ENCODE results near the gene BLM.
"Not testable (repeated sequence)": the region's sequence is repeated elsewhere in the genome, so short reads cannot be mapped to it uniquely, and the experiment has no call there.

The BLM gene

GRCh38 chr15:90840157-90840855 lies 123.2 kb downstream of the BLM start:
- in situ Hi-C loops (cut with MboI; ENCODE audit: low sequenced_read_pairs): no loop called here

GRCh38 chr15:90840954-90841353 lies 123.8 kb downstream of the BLM start:
- in situ Hi-C loops (cut with MboI; ENCODE audit: low sequenced_read_pairs): no loop called here

GRCh38 chr15:90844696-90845095 lies 127.5 kb downstream of the BLM start:
- in situ Hi-C loops (cut with MboI; ENCODE audit: low sequenced_read_pairs): no loop called here

GRCh38 chr15:90845201-90845949 lies 128.2 kb downstream of the BLM start:
- in situ Hi-C loops (cut with MboI; ENCODE audit: low sequenced_read_pairs): no loop called here

GRCh38 chr15:90849424-90849823 lies 132.3 kb downstream of the BLM start:
- in situ Hi-C loops (cut with MboI; ENCODE audit: low sequenced_read_pairs): not testable (repeated sequence)

GRCh38 chr15:90851114-90851513 lies 134.0 kb downstream of the BLM start:
- in situ Hi-C loops (cut with MboI; ENCODE audit: low sequenced_read_pairs): no loop called here

- in situ Hi-C loops (cut with MboI; ENCODE audit: low sequenced_read_pairs): no loop called here
Measured at GRCh38 chr15:90851940-90852339, 134.8 kb downstream of the BLM start.

- in situ Hi-C loops (cut with MboI; ENCODE audit: low sequenced_read_pairs): no loop called here
Measured at GRCh38 chr15:90855139-90855538, 138.0 kb downstream of the BLM start.

- in situ Hi-C loops (cut with MboI; ENCODE audit: low sequenced_read_pairs): no loop called here
Measured at GRCh38 chr15:90857337-90857736, 140.2 kb downstream of the BLM start.

GRCh38 chr15:90857883-90858443 lies 140.8 kb downstream of the BLM start:
- in situ Hi-C loops (cut with MboI; ENCODE audit: low sequenced_read_pairs): no loop called here

- in situ Hi-C loops (cut with MboI; ENCODE audit: low sequenced_read_pairs): no loop called here
Measured at GRCh38 chr15:90859234-90860131, 142.3 kb downstream of the BLM start.

- in situ Hi-C loops (cut with MboI; ENCODE audit: low sequenced_read_pairs): no loop called here
Measured at GRCh38 chr15:90860450-90860849, 143.3 kb downstream of the BLM start.

GRCh38 chr15:90860942-90861675 lies 144.0 kb downstream of the BLM start:
- in situ Hi-C loops (cut with MboI; ENCODE audit: low sequenced_read_pairs): no loop called here

- in situ Hi-C loops (cut with MboI; ENCODE audit: low sequenced_read_pairs): no loop called here
Measured at GRCh38 chr15:90862487-90862886, 145.3 kb downstream of the BLM start.

GRCh38 chr15:90862964-90863778 lies 146.0 kb downstream of the BLM start:
- in situ Hi-C loops (cut with MboI; ENCODE audit: low sequenced_read_pairs): no loop called here

- in situ Hi-C loops (cut with MboI; ENCODE audit: low sequenced_read_pairs): no loop called here
Measured at GRCh38 chr15:90863987-90864386, 146.8 kb downstream of the BLM start.

- in situ Hi-C loops (cut with MboI; ENCODE audit: low sequenced_read_pairs): no loop called here
Measured at GRCh38 chr15:90864507-90864906, 147.4 kb downstream of the BLM start.

- in situ Hi-C loops (cut with MboI; ENCODE audit: low sequenced_read_pairs): no loop called here
Measured at GRCh38 chr15:90865702-90866101, 148.6 kb downstream of the BLM start.

All from HL-60/S4 (cell line).